Activated CD4-positive, alpha-beta memory T cell treated with anti-CD3 and anti-CD28 coated beads, Interleukin-2, amount 10 ng/mL, durations not matched to agents 7 days and 5 days (primary cell): ENCODE results near the gene SEPTIN12. TPM values are rescaled to one million over a fixed set of nuclear protein-coding genes. Genes with fewer than 3 reads are reported as not detected.
A peak's percentile ranks its signal among the peaks of the same experiment; 100 is the strongest.

Experiments
- CTCF ChIA-PET: fragments of 350-600 bp; sonication (Branson Sonifier 250); formaldehyde crosslinking; loops from one replicate; lab custom pipeline; 2021; ENCODE audit warnings: antibody characterized with exemption, inconsistent platforms; lab: Charles Lee
- POLR2A ChIA-PET: fragments of 350-600 bp; sonication (Branson Sonifier 250); formaldehyde crosslinking; loops from one replicate; lab custom pipeline; 2021; ENCODE audit warnings: antibody characterized with exemption; lab: Charles Lee
- DNase-seq: peaks from one replicate; pipeline ENCODE4 v3.0.0-alpha.2; 2020
- H3K27ac Mint-ChIP-seq: one replicate; pipeline ENCODE4 v1.8.0; 2021; ENCODE audit warnings: mild to moderate bottlenecking, mixed read lengths
- H3K27me3 Mint-ChIP-seq: one replicate; pipeline ENCODE4 v1.8.0; 2021; ENCODE audit warnings: mixed read lengths
- H3K36me3 Mint-ChIP-seq: one replicate; pipeline ENCODE4 v1.8.0; 2021; ENCODE audit warnings: low read depth, mixed read lengths
- H3K4me1 Mint-ChIP-seq: one replicate; pipeline ENCODE4 v1.8.0; 2021; ENCODE audit warnings: mixed read lengths
- H3K4me3 Mint-ChIP-seq: one replicate; pipeline ENCODE4 v1.8.0; 2021; ENCODE audit warnings: mild to moderate bottlenecking, mixed read lengths
- H3K9me3 Mint-ChIP-seq: one replicate; pipeline ENCODE4 v1.8.0; 2021; ENCODE audit warnings: mixed read lengths
- total RNA-seq, 2 experiments: library from RNA; stranded (reverse); gene quantifications; one replicate each; pipeline ENCODE4 v1.2.3, GENCODE V29; 2021

The SEPTIN12 gene
- total RNA-seq, 2 experiments from 2014 or later: not detected

- ChIA-PET POLR2A (interaction anchor here (0.6 kb wide), 1 partner anchor 33 kb away, joined by 3 read pairs; the partner anchor contains the start of gene GLYR1), CTCF (no interaction called here)
- Mint-ChIP-seq H3K27me3 (no peaks in the 10 kb centered on the region), H3K4me1 (no peaks in the 10 kb centered on the region), H3K36me3 (peaks cover 53% of the 10 kb centered on the region), H3K27ac (no peak overlapping the region), H3K9me3 (no peaks in the 10 kb centered on the region), H3K4me3 (no peak overlapping the region)
- DNase-seq: no peak
Measured at GRCh38 chr16:4814046-4814445, 25.9 kb upstream of the SEPTIN12 start.

DNA sequence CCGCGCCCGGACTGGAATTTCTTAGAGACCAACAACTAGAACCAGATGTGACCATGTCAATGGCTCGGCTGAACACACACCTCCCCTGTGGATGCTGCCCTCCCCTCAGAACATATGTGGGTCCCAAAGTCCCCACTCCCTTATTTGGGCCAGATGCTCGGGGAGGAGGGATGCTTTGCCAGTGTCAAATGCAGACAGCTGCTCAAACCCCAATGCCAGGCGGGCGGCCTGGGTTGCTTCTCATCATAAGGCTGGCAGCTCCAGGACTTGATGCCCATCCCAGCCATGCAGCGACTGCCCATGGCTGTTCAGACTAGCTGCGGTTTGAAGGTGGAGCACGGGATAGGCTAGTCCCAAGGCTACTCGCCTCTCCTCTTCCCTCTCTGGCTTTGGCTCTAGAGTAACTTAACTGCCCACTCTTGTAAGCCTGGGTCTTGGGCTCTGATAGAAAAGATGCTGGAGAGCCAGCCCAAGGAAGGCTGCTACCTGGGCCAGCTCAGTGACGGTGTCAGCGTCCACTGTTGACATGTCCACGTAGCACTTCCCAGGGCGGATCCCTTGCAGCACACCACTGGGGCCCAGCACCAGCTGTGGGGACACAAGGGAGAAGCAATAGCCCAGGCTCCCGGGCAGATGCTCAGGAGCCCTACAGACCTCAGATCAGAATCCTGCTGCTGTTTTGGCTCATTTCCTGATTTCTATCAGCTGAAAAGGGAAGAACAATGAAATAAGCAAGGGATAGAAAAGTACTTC is 25.3 kb upstream of the SEPTIN12 start:
- H3K27me3 Mint-ChIP-seq: no peaks in the 10 kb centered on the region
- no peaks in the 10 kb centered on the region for H3K4me1 Mint-ChIP-seq
- no peaks in the 10 kb centered on the region for H3K9me3 Mint-ChIP-seq
- DNase-seq: no peak
- CTCF ChIA-PET: no interaction called here
- peaks cover 53% of the 10 kb centered on the region for H3K36me3 Mint-ChIP-seq
- no peak overlapping the region for H3K4me3 Mint-ChIP-seq
- POLR2A ChIA-PET: interaction anchor here (0.6 kb wide), 1 partner anchor 33 kb away, joined by 3 read pairs; the partner anchor contains the start of gene GLYR1
- peak overlapping the region; percentile 11 for H3K27ac Mint-ChIP-seq

GRCh38 chr16:4811773-4812172 is 23.6 kb upstream of the SEPTIN12 start:
- Mint-ChIP-seq H3K4me3 (no peak overlapping the region), H3K27me3 (no peaks in the 10 kb centered on the region), H3K27ac (no peak overlapping the region), H3K4me1 (no peaks in the 10 kb centered on the region), H3K9me3 (no peaks in the 10 kb centered on the region), H3K36me3 (peaks cover 53% of the 10 kb centered on the region)
- CTCF ChIA-PET: no interaction called here
- DNase-seq: no peak
- POLR2A ChIA-PET: interaction anchor here (1.0 kb wide), 1 partner anchor 8 kb away, joined by 3 read pairs; no protein-coding TSS in a partner anchor

GRCh38 chr16:4811242-4811641 is 23.1 kb upstream of the SEPTIN12 start:
- no peak overlapping the region for H3K4me3 Mint-ChIP-seq
- H3K4me1 Mint-ChIP-seq: no peaks in the 10 kb centered on the region
- peaks cover 49% of the 10 kb centered on the region for H3K36me3 Mint-ChIP-seq
- ChIA-PET CTCF (interaction anchor here (0.7 kb wide), 1 partner anchor 19 kb away, joined by 3 read pairs; no protein-coding TSS in a partner anchor), POLR2A (interaction anchor here (1.0 kb wide), 1 partner anchor 8 kb away, joined by 3 read pairs; no protein-coding TSS in a partner anchor)
- no peak overlapping the region for H3K27ac Mint-ChIP-seq
- DNase-seq: no peak
- H3K9me3 Mint-ChIP-seq: no peaks in the 10 kb centered on the region
- H3K27me3 Mint-ChIP-seq: no peaks in the 10 kb centered on the region

- ChIA-PET POLR2A (no interaction called here), CTCF (interaction anchor here (0.7 kb wide), 1 partner anchor 40 kb away, joined by 3 read pairs; no protein-coding TSS in a partner anchor)
- no peak overlapping the region for H3K4me3 Mint-ChIP-seq
- H3K27me3 Mint-ChIP-seq: no peaks in the 10 kb centered on the region
- no peak for DNase-seq
- H3K9me3 Mint-ChIP-seq: no peaks in the 10 kb centered on the region
- peaks cover 33% of the 10 kb centered on the region for H3K36me3 Mint-ChIP-seq
- peaks cover 15% of the 10 kb centered on the region for H3K4me1 Mint-ChIP-seq
- H3K27ac Mint-ChIP-seq: no peak overlapping the region
Measured at GRCh38 chr16:4806280-4806679, 18.1 kb upstream of the SEPTIN12 start.

- ChIA-PET CTCF (no interaction called here), POLR2A (no interaction called here)
- Mint-ChIP-seq H3K36me3 (peaks cover 27% of the 10 kb centered on the region), H3K4me3 (no peak overlapping the region), H3K4me1 (peaks cover 23% of the 10 kb centered on the region), H3K9me3 (no peaks in the 10 kb centered on the region), H3K27ac (no peak overlapping the region), H3K27me3 (no peaks in the 10 kb centered on the region)
- DNase-seq: no peak
Measured at GRCh38 chr16:4805231-4805630, 17.1 kb upstream of the SEPTIN12 start.

DNA sequence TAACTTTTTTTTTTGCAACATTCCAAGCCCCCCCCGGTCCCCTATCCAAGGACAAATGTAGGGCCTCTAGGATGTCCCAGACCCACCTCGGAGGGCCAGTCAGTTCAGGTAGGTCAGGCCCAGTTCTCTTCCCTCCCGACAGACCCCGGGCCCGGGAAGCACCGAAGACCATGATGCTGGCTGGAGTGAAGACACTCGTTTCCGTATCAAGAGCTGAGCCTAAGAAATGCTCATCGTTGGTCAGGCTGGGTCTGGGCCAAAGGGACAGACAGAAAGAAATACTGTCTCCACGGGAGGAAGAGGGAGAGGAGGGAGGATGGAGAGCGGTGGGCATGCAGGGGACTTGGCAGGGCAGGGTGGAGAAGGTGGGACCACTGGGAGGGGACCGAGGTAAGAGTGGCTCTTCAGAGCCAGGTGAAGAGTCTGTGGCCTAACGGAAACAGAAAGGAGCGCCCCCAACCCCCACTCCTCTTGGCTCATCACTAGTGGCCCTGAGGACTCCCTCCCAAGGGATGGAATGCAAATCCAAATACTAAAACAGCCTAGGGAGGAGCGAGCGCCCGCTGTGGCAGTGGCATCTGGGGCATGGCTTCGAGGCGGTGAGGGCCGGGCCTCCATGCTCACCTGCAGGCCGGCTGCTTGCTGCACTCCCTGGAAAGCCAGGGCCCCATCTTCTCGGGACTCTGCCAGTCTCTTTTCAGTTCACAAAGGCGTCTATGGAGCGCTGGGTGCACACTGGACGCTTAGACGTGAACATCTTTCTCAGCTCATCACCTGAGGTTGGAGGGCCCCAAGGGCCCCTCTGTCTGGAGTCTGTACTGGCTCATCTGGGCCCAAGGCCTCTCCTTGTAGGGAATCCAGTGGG is 16.0 kb upstream of the SEPTIN12 start:
- no peak for DNase-seq
- Mint-ChIP-seq H3K4me1 (peaks cover 23% of the 10 kb centered on the region), H3K4me3 (peak overlapping the region; percentile 37), H3K27me3 (no peaks in the 10 kb centered on the region), H3K27ac (no peak overlapping the region), H3K9me3 (no peaks in the 10 kb centered on the region), H3K36me3 (peaks cover 27% of the 10 kb centered on the region)
- POLR2A ChIA-PET: interaction anchor here (1.2 to 1.5 kb wide), 4 partner anchors 7 to 230 kb away, joined by 3 to 8 read pairs (median 4); partner anchors contain the start of genes ANKS3, DNAAF8 and NAGPA
- CTCF ChIA-PET: interaction anchor here (1.5 kb wide), 1 partner anchor 187 kb away, joined by 3 read pairs; no protein-coding TSS in a partner anchor

- Mint-ChIP-seq H3K36me3 (peaks cover 23% of the 10 kb centered on the region), H3K27me3 (no peaks in the 10 kb centered on the region), H3K9me3 (no peaks in the 10 kb centered on the region), H3K4me3 (peak overlapping the region; percentile 79), H3K27ac (peak overlapping the region; percentile 16), H3K4me1 (peaks cover 23% of the 10 kb centered on the region)
- ChIA-PET POLR2A (interaction anchor here (0.7 to 1.5 kb wide), 8 partner anchors 8 to 231 kb away, joined by 3 to 8 read pairs (median 4); partner anchors contain the start of genes ANKS3, DNAAF8, GLYR1 and MGRN1), CTCF (interaction anchor here (1.5 to 1.9 kb wide), 2 partner anchors 69 to 186 kb away, joined by 3 to 8 read pairs; partner anchors contain the start of genes ANKS3 and DNAAF8)
- DNase-seq: no peak
Measured at GRCh38 chr16:4803401-4803844, 15.3 kb upstream of the SEPTIN12 start.

- Mint-ChIP-seq H3K4me3 (peak overlapping the region; percentile 79), H3K9me3 (no peaks in the 10 kb centered on the region)
- POLR2A ChIA-PET: interaction anchor here (0.7 to 1.6 kb wide), 13 partner anchors 8 to 264 kb away, joined by 3 to 8 read pairs (median 3); partner anchors contain the start of genes ANKS3, CDIP1, DNAAF8 and GLYR1
Measured at GRCh38 chr16:4802659-4803287, 14.6 kb upstream of the SEPTIN12 start.

GRCh38 chr16:4801962-4802658 is 14.0 kb upstream of the SEPTIN12 start, which contains the start of gene ROGDI:
Gene ROGDI (minus strand): TSS chr16:4802633. CDS start chr16:4802571, 62 bp downstream.
- CTCF ChIA-PET: interaction anchor here (0.5 to 1.9 kb wide), 6 partner anchors 39 to 297 kb away, joined by 3 to 9 read pairs (median 4); partner anchors contain the start of genes ANKS3, DNAAF8 and MGRN1
- POLR2A ChIA-PET: interaction anchor here (0.7 to 1.7 kb wide), 12 partner anchors 32 to 263 kb away, joined by 3 to 8 read pairs (median 4); partner anchors contain the start of genes ANKS3, CDIP1, DNAAF8 and GLYR1
- Mint-ChIP-seq H3K4me3 (peak within 1 kb of the TSS; percentile 79), H3K9me3 (no peaks in the 10 kb centered on the region), H3K27me3 (no peaks in the 10 kb centered on the region), H3K27ac (peak within 1 kb of the TSS; percentile 61), H3K36me3 (peaks cover 16% of the 10 kb centered on the region), H3K4me1 (peaks cover 23% of the 10 kb centered on the region)
- DNase-seq: peak; percentile 86

More at GRCh38 chr16:4802659-4803287, 14.6 kb upstream of the SEPTIN12 start:
- DNase-seq: peak; percentile 89
- H3K4me1 Mint-ChIP-seq: peaks cover 23% of the 10 kb centered on the region
- H3K27ac Mint-ChIP-seq: peak overlapping the region; percentile 61
- no peaks in the 10 kb centered on the region for H3K27me3 Mint-ChIP-seq
- peaks cover 22% of the 10 kb centered on the region for H3K36me3 Mint-ChIP-seq
- CTCF ChIA-PET: interaction anchor here (0.6 to 1.9 kb wide), 5 partner anchors 39 to 297 kb away, joined by 3 to 9 read pairs (median 4); partner anchors contain the start of genes ANKS3, DNAAF8 and MGRN1
